AG04449 (cell line): ENCODE data around the gene HINT2.

Experiments used
- CTCF ChIA-PET: fragments of 350-600 bp; formaldehyde crosslinking; extraction: SDS; loops from one replicate; lab custom pipeline; 2021; ENCODE audit warnings: antibody characterized with exemption; lab: Yijun Ruan, JAX
- POLR2A ChIA-PET: fragments of 400-600, 350-600 bp; formaldehyde crosslinking; extraction: SDS; loops from one replicate; lab custom pipeline; 2020; ENCODE audit warnings: antibody characterized with exemption, inconsistent platforms; lab: Yijun Ruan, JAX
- DNase-seq: peaks from one replicate; pipeline ENCODE4 v3.0.0-alpha.2; 2010; ENCODE audit warnings: low read depth, low spot score
- H3K4me3 ChIP-seq: 2 replicates; pipeline ENCODE4 v1.5.1; 2011; ENCODE audit warnings: low read depth, mild to moderate bottlenecking, control low read depth, low read length
- CTCF ChIP-seq: IDR thresholded peaks from one replicate; pipeline ENCODE4 v1.5.1; 2011; ENCODE audit warnings: mild to moderate bottlenecking, moderate library complexity, low read length, control low read depth, inconsistent platforms; ENCODE audit not compliant: insufficient read depth; ENCODE audit errors: missing control alignments

The HINT2 gene

GRCh38 chr9:35820076-35820475 lies 5.2 kb upstream of the HINT2 start:
- no peak for DNase-seq
- no peak overlapping the region for H3K4me3 ChIP-seq
- POLR2A ChIA-PET, result no interaction called here
- no peak for TF ChIP-seq CTCF
- CTCF ChIA-PET, result interaction anchor here (1.4 to 8.0 kb wide), 4 partner anchors 7 to 67 kb away, joined by 3 to 82 read pairs (median 10); partner anchors contain the start of genes HINT2 and SPAG8

GRCh38 chr9:35818341-35818740 lies 3.5 kb upstream of the HINT2 start:
- no peak overlapping the region for H3K4me3 ChIP-seq
- CTCF ChIA-PET, result no interaction called here
- TF ChIP-seq CTCF, result no peak
- DNase-seq, result no peak
- POLR2A ChIA-PET, result no interaction called here

GRCh38 chr9:35816708-35817107 lies 1.9 kb upstream of the HINT2 start:
- ChIA-PET POLR2A (no interaction called here), CTCF (interaction anchor here (1.0 kb wide), 1 partner anchor 9 kb away, joined by 3 read pairs; no protein-coding TSS in a partner anchor)
- TF ChIP-seq CTCF, result no peak
- no peak overlapping the region for H3K4me3 ChIP-seq
- DNase-seq, result no peak

- no peak for DNase-seq
- peak overlapping the region; percentile 87 for H3K4me3 ChIP-seq
- peak; percentile 57 for TF ChIP-seq CTCF
- ChIA-PET CTCF (interaction anchor here (0.6 to 17.0 kb wide), 23 partner anchors 10 to 218 kb away, joined by 3 to 201 read pairs (median 3); partner anchors contain the start of genes CCDC107, HRCT1, NPR2 and RMRP), POLR2A (interaction anchor here (0.6 to 1.2 kb wide), 3 partner anchors 16 to 144 kb away, joined by 3 to 5 read pairs (median 4); no protein-coding TSS in a partner anchor)
Measured at GRCh38 chr9:35814106-35814840, 569 bp downstream of the HINT2 start.

- ChIA-PET POLR2A (interaction anchor here (1.2 to 1.4 kb wide), 2 partner anchors 86 kb away, joined by 3 to 4 read pairs; no protein-coding TSS in a partner anchor), CTCF (interaction anchor here (0.8 to 17.0 kb wide), 21 partner anchors 9 to 196 kb away, joined by 3 to 201 read pairs (median 6); partner anchors contain the start of genes CCDC107, HRCT1, NPR2 and RMRP)
- no peak overlapping the region for H3K4me3 ChIP-seq
- no peak for DNase-seq
- peak; percentile 42 for TF ChIP-seq CTCF
Measured at GRCh38 chr9:35813434-35814105, 1.3 kb downstream of the HINT2 start.
